ENCODE measurements around the gene C12orf43. TPM values are rescaled to one million over a fixed set of nuclear protein-coding genes. Genes with fewer than 3 reads are reported as not detected.

The C12orf43 gene
- total and polyA plus RNA-seq, 2 donors (not counting 1 experiment from before 2014, with no cell fraction given): 6.7 to 18.9 TPM

DNA sequence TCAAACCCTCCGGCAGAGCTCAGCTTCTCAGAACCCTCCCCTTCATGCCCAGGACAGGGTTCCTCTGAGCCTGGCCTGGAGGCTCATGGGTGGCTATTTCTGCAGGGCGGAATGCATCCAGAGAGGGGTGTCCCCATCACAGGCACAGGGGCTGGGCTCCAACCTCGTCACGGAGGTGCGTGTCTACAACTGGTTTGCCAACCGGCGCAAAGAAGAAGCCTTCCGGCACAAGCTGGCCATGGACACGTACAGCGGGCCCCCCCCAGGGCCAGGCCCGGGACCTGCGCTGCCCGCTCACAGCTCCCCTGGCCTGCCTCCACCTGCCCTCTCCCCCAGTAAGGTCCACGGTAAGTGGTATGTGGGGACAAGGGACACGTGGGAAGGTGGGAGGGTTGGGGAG lies 22.2 kb downstream of the C12orf43 start:
- intact Hi-C loops (cut with micrococcal nuclease): no loop called here
- Histone ChIP-seq H2AFZ (ENCODE audit: insufficient read depth, low read depth, low read length, poor library complexity, severe bottlenecking) (no peak overlapping the region), H4K20me1 (ENCODE audit: control insufficient read depth, insufficient read depth, low read length, poor library complexity, severe bottlenecking) (no peaks in the 10 kb centered on the region), H3K27ac (ENCODE audit: low read length in 2 of 2) (no peak overlapping the region), H3K9me3 (ENCODE audit: control extremely low read depth in 1 of 3, control insufficient read depth in 2 of 3, insufficient read depth in 1 of 3, low read length in 2 of 3) (peaks cover 0 to 4% (median 0%) of the 10 kb centered on the region in 3 donors), H3K4me2 (replicated peaks; ENCODE audit: low read depth, low read length, poor library complexity, severe bottlenecking) (no peak overlapping the region), H3K36me3 (replicated peaks in 1 of 2; ENCODE audit: control extremely low read depth in 1 of 2, control insufficient read depth in 1 of 2, extremely low read depth in 1 of 2, insufficient read depth in 2 of 2, low read length in 1 of 2) (no peaks in the 10 kb centered on the region), H3K79me2 (ENCODE audit: control insufficient read depth, insufficient read depth, low read length) (no peaks in the 10 kb centered on the region), H3K4me3 (ENCODE audit: control extremely low read depth in 1 of 5, extremely low read depth in 1 of 5, insufficient read depth in 1 of 5, low read depth in 2 of 5, low read length in 4 of 5) (no peak overlapping the region), H3K4me1 (ENCODE audit: control insufficient read depth in 2 of 2, insufficient read depth in 2 of 2, low read length in 2 of 2) (no peaks in the 10 kb centered on the region), H3K9ac (ENCODE audit: low read length) (no peak overlapping the region), H3K27me3 (replicated peaks in 1 of 4; ENCODE audit: control extremely low read depth in 1 of 4, control insufficient read depth in 3 of 4, insufficient read depth in 4 of 4, low read length in 3 of 4) (peaks cover 0 to 11% (median 0%) of the 10 kb centered on the region in 4 experiments)
- CTCF ChIA-PET: no interaction called here
- H3K27me3 Mint-ChIP-seq: peaks cover 22% of the 10 kb centered on the region
- ATAC-seq (ENCODE audit: low read depth) (no peak), DNase-seq (no peak)
- no peaks in the 10 kb centered on the region for H3K9me3 Mint-ChIP-seq (ENCODE audit: insufficient read depth)
- H3K4me3 Mint-ChIP-seq: no peak overlapping the region
- POLR2A ChIA-PET: no interaction called here
- TF ChIP-seq, protein P1, sequence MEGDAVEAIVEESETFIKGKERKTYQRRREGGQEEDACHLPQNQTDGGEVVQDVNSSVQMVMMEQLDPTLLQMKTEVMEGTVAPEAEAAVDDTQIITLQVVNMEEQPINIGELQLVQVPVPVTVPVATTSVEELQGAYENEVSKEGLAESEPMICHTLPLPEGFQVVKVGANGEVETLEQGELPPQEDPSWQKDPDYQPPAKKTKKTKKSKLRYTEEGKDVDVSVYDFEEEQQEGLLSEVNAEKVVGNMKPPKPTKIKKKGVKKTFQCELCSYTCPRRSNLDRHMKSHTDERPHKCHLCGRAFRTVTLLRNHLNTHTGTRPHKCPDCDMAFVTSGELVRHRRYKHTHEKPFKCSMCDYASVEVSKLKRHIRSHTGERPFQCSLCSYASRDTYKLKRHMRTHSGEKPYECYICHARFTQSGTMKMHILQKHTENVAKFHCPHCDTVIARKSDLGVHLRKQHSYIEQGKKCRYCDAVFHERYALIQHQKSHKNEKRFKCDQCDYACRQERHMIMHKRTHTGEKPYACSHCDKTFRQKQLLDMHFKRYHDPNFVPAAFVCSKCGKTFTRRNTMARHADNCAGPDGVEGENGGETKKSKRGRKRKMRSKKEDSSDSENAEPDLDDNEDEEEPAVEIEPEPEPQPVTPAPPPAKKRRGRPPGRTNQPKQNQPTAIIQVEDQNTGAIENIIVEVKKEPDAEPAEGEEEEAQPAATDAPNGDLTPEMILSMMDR (IDR thresholded peaks at IDR 0.05): no peak
- TF ChIP-seq EZH2 (IDR thresholded peaks at IDR 0.05; ENCODE audit: borderline replicate concordance, insufficient read depth, low read depth, low read length, poor library complexity, severe bottlenecking): no peak
- no peaks in the 10 kb centered on the region for H3K4me1 Mint-ChIP-seq
- 94% methylated on average over 9 of the region's 15 CpGs for WGBS (ENCODE audit: insufficient coverage)
- H3K27ac Mint-ChIP-seq: no peak overlapping the region

DNA sequence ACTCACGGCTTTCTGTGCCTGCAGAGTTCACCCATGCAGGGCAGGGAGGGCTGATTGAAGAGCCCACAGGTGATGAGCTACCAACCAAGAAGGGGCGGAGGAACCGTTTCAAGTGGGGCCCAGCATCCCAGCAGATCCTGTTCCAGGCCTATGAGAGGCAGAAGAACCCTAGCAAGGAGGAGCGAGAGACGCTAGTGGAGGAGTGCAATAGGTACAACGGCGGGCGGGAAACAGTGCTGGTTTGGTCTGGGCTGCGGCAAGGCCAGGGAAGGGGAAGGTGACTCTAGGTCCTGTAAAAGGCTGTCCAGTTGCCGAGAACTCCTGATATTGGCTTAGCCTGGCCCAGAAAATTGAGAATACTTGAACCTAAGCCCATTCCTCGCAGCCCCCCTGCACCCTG lies 22.8 kb downstream of the C12orf43 start:
- intact Hi-C loops (cut with micrococcal nuclease): no loop called here
- Histone ChIP-seq H3K27me3 (replicated peaks in 1 of 4; ENCODE audit: control extremely low read depth in 1 of 4, control insufficient read depth in 3 of 4, insufficient read depth in 4 of 4, low read length in 3 of 4) (peaks cover 0 to 11% (median 0%) of the 10 kb centered on the region in 4 experiments), H3K4me2 (replicated peaks; ENCODE audit: low read depth, low read length, poor library complexity, severe bottlenecking) (no peak overlapping the region), H3K9me3 (ENCODE audit: control extremely low read depth in 1 of 3, control insufficient read depth in 2 of 3, insufficient read depth in 1 of 3, low read length in 2 of 3) (peaks cover 0 to 4% (median 0%) of the 10 kb centered on the region in 3 donors), H3K27ac (ENCODE audit: low read length in 2 of 2) (no peak overlapping the region), H3K4me3 (ENCODE audit: control extremely low read depth in 1 of 5, extremely low read depth in 1 of 5, insufficient read depth in 1 of 5, low read depth in 2 of 5, low read length in 4 of 5) (no peak overlapping the region), H3K79me2 (ENCODE audit: control insufficient read depth, insufficient read depth, low read length) (no peaks in the 10 kb centered on the region), H3K9ac (ENCODE audit: low read length) (no peak overlapping the region), H3K36me3 (replicated peaks in 1 of 2; ENCODE audit: control extremely low read depth in 1 of 2, control insufficient read depth in 1 of 2, extremely low read depth in 1 of 2, insufficient read depth in 2 of 2, low read length in 1 of 2) (no peaks in the 10 kb centered on the region), H4K20me1 (ENCODE audit: control insufficient read depth, insufficient read depth, low read length, poor library complexity, severe bottlenecking) (no peaks in the 10 kb centered on the region), H3K4me1 (ENCODE audit: control insufficient read depth in 2 of 2, insufficient read depth in 2 of 2, low read length in 2 of 2) (no peaks in the 10 kb centered on the region), H2AFZ (ENCODE audit: insufficient read depth, low read depth, low read length, poor library complexity, severe bottlenecking) (no peak overlapping the region)
- peaks cover 22% of the 10 kb centered on the region for H3K27me3 Mint-ChIP-seq
- DNase-seq (no peak), ATAC-seq (ENCODE audit: low read depth) (no peak)
- CTCF ChIA-PET: no interaction called here
- no peak for TF ChIP-seq EZH2 (IDR thresholded peaks at IDR 0.05; ENCODE audit: borderline replicate concordance, insufficient read depth, low read depth, low read length, poor library complexity, severe bottlenecking)
- TF ChIP-seq, protein P1 (IDR thresholded peaks at IDR 0.05): no peak
- H3K4me3 Mint-ChIP-seq: no peak overlapping the region
- 95% methylated on average over 11 of the region's 11 CpGs for WGBS (ENCODE audit: insufficient coverage)
- POLR2A ChIA-PET: no interaction called here
- no peaks in the 10 kb centered on the region for H3K9me3 Mint-ChIP-seq (ENCODE audit: insufficient read depth)
- no peak overlapping the region for H3K27ac Mint-ChIP-seq
- H3K4me1 Mint-ChIP-seq: no peaks in the 10 kb centered on the region
